HG02571 (cell line): ENCODE measurements around the gene SPDYE3.
"Not testable (repeated sequence)": the region's sequence is repeated elsewhere in the genome, so short reads cannot be mapped to it uniquely, and the experiment has no call there.

Source experiments
- ATAC-seq: cut with Tn5 transposase; IDR thresholded peaks from one replicate; pipeline ENCODE4 v1.9.1; 2021; ENCODE audit warnings: mild to moderate bottlenecking, moderate library complexity; ENCODE audit not compliant: unreplicated experiment

SPDYE3 gene

GRCh38 chr7:100287191-100287969 is 20.1 kb upstream of the SPDYE3 start:
- ATAC-seq: not testable (repeated sequence)

- ATAC-seq: not testable (repeated sequence)
These were observed 19.2 kb upstream of the SPDYE3 start for GRCh38 chr7:100288258-100288657.

DNA sequence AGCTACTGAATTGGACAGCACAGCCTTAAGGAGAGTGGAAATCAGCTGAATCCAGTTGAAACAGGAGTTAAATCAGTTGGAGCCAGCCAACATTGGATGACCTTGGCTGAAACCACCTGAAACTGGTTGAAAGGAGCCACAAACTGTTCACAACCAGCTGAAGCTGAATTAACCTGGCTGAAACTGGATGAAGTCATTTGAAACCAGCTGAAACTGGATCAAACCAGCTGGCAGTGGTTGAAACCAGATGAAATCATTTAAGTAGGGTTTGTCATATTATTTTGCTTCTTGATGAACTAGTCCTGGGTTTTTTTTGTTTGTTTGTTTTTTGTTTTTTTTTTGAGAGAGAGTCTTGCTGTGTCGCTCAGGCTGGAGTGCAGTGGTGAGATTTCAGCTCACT is 15.3 kb upstream of the SPDYE3 start:
- ATAC-seq: not testable (repeated sequence)

- ATAC-seq: not testable (repeated sequence)
These were observed 12.2 kb upstream of the SPDYE3 start for GRCh38 chr7:100295269-100295668.

DNA sequence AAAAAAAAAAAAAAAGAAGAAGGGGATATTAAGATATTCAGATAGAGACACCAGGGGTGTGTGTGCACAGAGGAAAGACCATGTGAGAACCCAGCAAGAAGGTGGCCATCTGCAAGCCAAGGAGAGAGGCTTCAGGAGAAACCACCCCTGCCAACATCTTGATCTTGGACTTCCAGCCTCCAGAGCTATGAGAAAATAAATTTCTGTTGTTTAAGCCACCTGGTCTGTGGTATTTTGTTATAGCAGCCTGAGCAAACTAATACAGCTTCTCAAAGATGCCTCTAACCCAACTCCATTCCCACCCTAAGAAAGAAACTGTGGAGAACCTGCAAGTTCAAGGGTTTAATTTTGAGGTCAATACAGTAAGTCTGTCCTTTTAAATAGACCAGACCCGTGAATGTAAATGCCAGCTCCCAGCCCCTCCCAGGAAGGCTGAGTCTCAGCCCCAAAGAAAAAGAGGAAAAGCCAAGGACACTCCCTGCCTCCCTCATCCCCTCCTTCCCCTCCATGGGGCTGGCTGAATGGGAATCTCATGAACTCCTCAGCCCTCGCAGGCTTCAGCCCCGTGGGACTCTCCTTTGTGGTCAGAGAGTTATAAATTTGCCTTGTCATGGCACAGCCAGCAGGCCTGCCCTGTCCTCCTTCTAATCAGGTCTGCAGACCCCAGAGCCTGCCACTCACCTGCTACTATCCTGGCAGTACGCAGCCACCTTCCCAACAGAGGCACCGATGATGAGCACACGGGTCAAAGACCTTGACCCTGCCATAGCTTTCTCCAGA is 9.5 kb upstream of the SPDYE3 start:
- ATAC-seq: not testable (repeated sequence)

DNA sequence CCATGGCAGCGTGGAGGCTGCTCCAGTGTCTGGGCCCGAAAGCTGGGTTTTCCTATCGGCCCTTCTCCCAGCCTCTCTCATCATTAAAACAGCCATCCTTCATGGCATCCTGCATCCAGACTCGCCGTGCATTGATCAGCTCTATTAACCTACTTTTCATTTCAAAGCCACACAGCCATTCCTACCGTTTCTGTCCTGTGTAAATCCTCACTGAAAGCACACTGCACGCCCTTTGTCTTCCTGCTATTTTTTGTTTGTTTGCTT is 8.9 kb upstream of the SPDYE3 start:
- ATAC-seq: not testable (repeated sequence)

- not testable (repeated sequence) for ATAC-seq
These were observed 3.0 kb upstream of the SPDYE3 start for GRCh38 chr7:100304526-100304925.

GRCh38 chr7:100318329-100318728 is 10.8 kb downstream of the SPDYE3 start:
- ATAC-seq: not testable (repeated sequence)

DNA sequence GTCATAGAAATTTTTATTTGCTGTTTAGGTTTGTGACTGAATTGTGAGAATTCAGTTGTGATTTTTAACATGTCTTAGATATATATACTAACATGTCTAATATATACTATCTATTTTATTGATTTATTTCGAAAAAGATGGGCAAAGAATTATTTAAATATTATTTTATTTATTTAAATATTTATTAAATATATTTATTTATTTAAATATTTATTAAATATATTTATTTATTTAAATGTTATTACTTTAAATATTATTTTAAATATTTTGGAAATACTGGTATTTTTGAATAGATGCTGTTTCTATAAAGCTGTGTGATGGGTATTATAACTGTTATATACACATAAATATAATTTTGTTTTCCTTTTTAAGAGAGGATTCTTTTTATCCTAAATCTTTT is 14.1 kb downstream of the SPDYE3 start:
- ATAC-seq: not testable (repeated sequence)

GRCh38 chr7:100324194-100324593 is 16.7 kb downstream of the SPDYE3 start:
- ATAC-seq: not testable (repeated sequence)

GRCh38 chr7:100325671-100326070 is 18.2 kb downstream of the SPDYE3 start:
- ATAC-seq: not testable (repeated sequence)

DNA sequence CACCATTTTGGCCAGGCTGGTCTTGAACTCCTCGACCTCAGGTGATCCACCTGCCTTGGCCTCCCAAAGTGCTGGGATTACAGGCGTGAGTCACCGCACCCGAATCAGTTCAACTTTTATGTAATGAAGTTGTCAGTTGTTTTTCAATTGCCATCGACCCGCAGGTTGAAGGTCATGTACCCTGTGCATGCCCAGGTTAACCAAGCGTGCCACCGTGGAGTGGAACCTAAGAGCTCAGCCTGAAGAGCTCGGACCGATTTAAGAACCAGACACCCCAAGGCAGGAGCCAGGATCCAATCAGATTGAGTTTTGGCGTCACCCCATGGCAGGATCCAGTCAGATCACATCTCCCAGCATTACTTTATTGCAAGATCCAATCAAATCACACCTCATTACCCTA is 19.4 kb downstream of the SPDYE3 start:
- ATAC-seq: not testable (repeated sequence)

GRCh38 chr7:100335566-100336466 is 28.3 kb downstream of the SPDYE3 start:
- peak; percentile 96 for ATAC-seq

- not testable (repeated sequence) for ATAC-seq
These were observed 30.7 kb downstream of the SPDYE3 start for GRCh38 chr7:100338083-100338696.

GRCh38 chr7:100341286-100341685 is 33.8 kb downstream of the SPDYE3 start:
- not testable (repeated sequence) for ATAC-seq

DNA sequence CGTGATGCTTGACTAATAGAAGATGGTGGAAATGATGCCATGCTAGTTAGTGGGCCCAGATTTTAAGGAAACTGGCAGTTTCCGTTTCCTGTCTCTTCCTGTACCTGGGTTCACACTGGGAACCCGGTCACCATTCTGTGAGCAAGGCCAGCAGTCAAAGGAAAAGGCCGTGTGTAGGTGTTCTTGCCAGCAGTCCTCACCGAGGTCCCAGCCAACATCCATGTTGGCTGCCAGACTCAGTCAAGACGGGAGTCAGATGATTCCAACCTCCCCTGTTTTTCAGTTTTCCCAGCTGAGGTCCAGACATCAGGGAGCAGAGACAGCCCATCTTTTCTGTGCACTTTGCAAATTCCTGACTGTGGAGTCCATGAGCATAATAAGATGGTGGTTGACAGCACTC is 35.3 kb downstream of the SPDYE3 start:
- ATAC-seq: no peak

DNA sequence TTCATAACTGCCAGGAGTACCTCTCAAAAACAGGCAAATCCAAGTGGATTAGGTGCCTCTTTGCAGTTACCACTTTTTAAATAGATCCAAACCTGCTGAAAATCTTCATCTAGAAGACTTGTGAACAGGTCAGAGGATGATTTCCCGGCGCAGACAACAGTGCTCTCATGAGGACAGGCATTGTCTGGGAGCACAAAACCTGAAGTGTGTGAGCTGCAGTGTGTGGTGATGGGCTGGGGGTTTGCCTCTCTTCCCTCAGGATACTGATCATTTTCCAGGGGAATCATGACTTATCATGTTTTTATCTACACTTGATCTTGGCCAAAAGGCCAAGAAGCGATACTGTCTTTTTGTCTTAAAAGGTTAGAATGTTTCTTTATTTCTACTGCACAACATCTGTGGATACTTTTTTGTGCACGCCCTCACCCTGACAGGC is 36.6 kb downstream of the SPDYE3 start:
- ATAC-seq: not testable (repeated sequence)

GRCh38 chr7:100344560-100345287 is 37.2 kb downstream of the SPDYE3 start:
- peak; percentile 82 for ATAC-seq

GRCh38 chr7:100345288-100345672 is 37.8 kb downstream of the SPDYE3 start:
- peak; percentile 26 for ATAC-seq

- no peak for ATAC-seq
These were observed 39.4 kb downstream of the SPDYE3 start for GRCh38 chr7:100346921-100347320.
